HUES64 (cell line): ENCODE data around the gene NCK2.

Experiments
- H3K27ac ChIP-seq: 2 replicates; pipeline ENCODE4 v1.7.0; 2013; ENCODE audit warnings: low read depth, low read length, inconsistent platforms
- H3K27me3 ChIP-seq: 2 replicates; pipeline ENCODE4 v1.6.1; 2013; ENCODE audit warnings: mild to moderate bottlenecking, low read length; ENCODE audit not compliant: insufficient read depth
- H3K36me3 ChIP-seq: 2 replicates; pipeline ENCODE4 v1.6.1; 2013; ENCODE audit warnings: mild to moderate bottlenecking, low read length; ENCODE audit not compliant: insufficient read depth
- H3K4me1 ChIP-seq: 2 replicates; pipeline ENCODE4 v1.6.1; 2013; ENCODE audit warnings: mild to moderate bottlenecking, low read length, moderate library complexity; ENCODE audit not compliant: insufficient read depth
- H3K4me3 ChIP-seq: 2 replicates; pipeline ENCODE4 v1.5.1; 2013; ENCODE audit warnings: mild to moderate bottlenecking, low read length, moderate library complexity
- H3K9ac ChIP-seq: 2 replicates; pipeline ENCODE4 v1.6.1; 2013; ENCODE audit warnings: mild to moderate bottlenecking, low read depth, low read length
- H3K9me3 ChIP-seq: 2 replicates; pipeline ENCODE4 v1.6.1; 2013; ENCODE audit warnings: low read depth, low read length; ENCODE audit not compliant: insufficient read depth
- WGBS: fragments of 150-250, 120-280 bp; methylation state at CpG from one replicate; pipeline ENCODE4 v1.1.7; 2013; ENCODE audit warnings: missing lambda C conversion rate; 5-methylcytosine and 5-hydroxymethylcytosine counted together

Gene NCK2

GRCh38 chr2:105721991-105722511 is 22.7 kb upstream of the NCK2 start:
- Histone ChIP-seq H3K36me3 (no peaks in the 10 kb centered on the region), H3K4me3 (no peak overlapping the region), H3K9me3 (0 out of 2 replicates have a peak, but pooled peaks cover under 1% of the 10 kb centered on the region), H3K4me1 (no peaks in the 10 kb centered on the region), H3K27ac (no peak overlapping the region), H3K9ac (no peak overlapping the region), H3K27me3 (no peaks in the 10 kb centered on the region)
- 86% methylated on average over 8 of the region's 8 CpGs for WGBS

- H3K4me3 ChIP-seq, result no peak overlapping the region
These were observed 21.9 kb upstream of the NCK2 start for GRCh38 chr2:105722726-105723297.

GRCh38 chr2:105723431-105723830 is 21.3 kb upstream of the NCK2 start:
- WGBS, result 77% methylated on average over 3 of the region's 3 CpGs
- H3K27ac ChIP-seq, result no peak overlapping the region
- H3K4me1 ChIP-seq, result no peaks in the 10 kb centered on the region
- H3K27me3 ChIP-seq, result no peaks in the 10 kb centered on the region
- no peak overlapping the region for H3K9ac ChIP-seq
- no peaks in the 10 kb centered on the region for H3K36me3 ChIP-seq
- H3K4me3 ChIP-seq, result no peak overlapping the region
- peaks cover 8% of the 10 kb centered on the region; the same call in 1 of the 2 replicates for H3K9me3 ChIP-seq

More at GRCh38 chr2:105722726-105723297, 21.9 kb upstream of the NCK2 start:
- Histone ChIP-seq H3K27ac (no peak overlapping the region), H3K36me3 (no peaks in the 10 kb centered on the region), H3K4me1 (no peaks in the 10 kb centered on the region), H3K27me3 (no peaks in the 10 kb centered on the region), H3K9ac (no peak overlapping the region), H3K9me3 (peaks cover 8% of the 10 kb centered on the region; the same call in 1 of the 2 replicates)
- WGBS, result 92% methylated on average over 11 of the region's 11 CpGs

- H3K9ac ChIP-seq, result no peak overlapping the region
- peaks cover 8% of the 10 kb centered on the region; the same call in 1 of the 2 replicates for H3K9me3 ChIP-seq
- no peak overlapping the region for H3K27ac ChIP-seq
- H3K36me3 ChIP-seq, result no peaks in the 10 kb centered on the region
- 75% methylated on average over 5 of the region's 5 CpGs for WGBS
- no peaks in the 10 kb centered on the region for H3K4me1 ChIP-seq
- no peaks in the 10 kb centered on the region for H3K27me3 ChIP-seq
- no peak overlapping the region for H3K4me3 ChIP-seq
These were observed 19.3 kb upstream of the NCK2 start for GRCh38 chr2:105725388-105725787.

GRCh38 chr2:105730170-105730569 is 14.5 kb upstream of the NCK2 start:
- H3K27me3 ChIP-seq, result no peaks in the 10 kb centered on the region
- H3K36me3 ChIP-seq, result no peaks in the 10 kb centered on the region
- 90% methylated on average over 1 of the region's 1 CpG for WGBS
- H3K9ac ChIP-seq, result no peak overlapping the region
- H3K4me1 ChIP-seq, result no peaks in the 10 kb centered on the region
- peaks cover 8% of the 10 kb centered on the region; the same call in 1 of the 2 replicates for H3K9me3 ChIP-seq
- no peak overlapping the region for H3K27ac ChIP-seq
- no peak overlapping the region for H3K4me3 ChIP-seq

GRCh38 chr2:105731511-105731910 is 13.2 kb upstream of the NCK2 start:
- Histone ChIP-seq H3K4me1 (no peaks in the 10 kb centered on the region), H3K9me3 (peaks cover 8% of the 10 kb centered on the region; the same call in 1 of the 2 replicates), H3K36me3 (no peaks in the 10 kb centered on the region), H3K9ac (no peak overlapping the region), H3K27ac (no peak overlapping the region), H3K4me3 (no peak overlapping the region), H3K27me3 (no peaks in the 10 kb centered on the region)
- WGBS, result 95% methylated on average over 4 of the region's 4 CpGs

- Histone ChIP-seq H3K4me3 (no peak overlapping the region), H3K27me3 (no peaks in the 10 kb centered on the region), H3K9me3 (peaks cover 7% of the 10 kb centered on the region; the same call in 1 of the 2 replicates), H3K27ac (no peak overlapping the region), H3K4me1 (no peaks in the 10 kb centered on the region), H3K36me3 (no peaks in the 10 kb centered on the region), H3K9ac (no peak overlapping the region)
- WGBS, result 94% methylated on average over 7 of the region's 7 CpGs
These were observed 12.6 kb upstream of the NCK2 start for GRCh38 chr2:105732101-105732500.

- Histone ChIP-seq H3K9me3 (no peaks in the 10 kb centered on the region), H3K9ac (no peak overlapping the region), H3K4me1 (no peaks in the 10 kb centered on the region), H3K36me3 (no peaks in the 10 kb centered on the region), H3K27me3 (no peaks in the 10 kb centered on the region), H3K4me3 (no peak overlapping the region), H3K27ac (no peak overlapping the region)
- 78% methylated on average over 6 of the region's 6 CpGs for WGBS
These were observed 11.6 kb upstream of the NCK2 start for GRCh38 chr2:105732955-105733607.

GRCh38 chr2:105733875-105734274 is 10.8 kb upstream of the NCK2 start:
- no peak overlapping the region for H3K27ac ChIP-seq
- no peak overlapping the region for H3K4me3 ChIP-seq
- H3K9ac ChIP-seq, result no peak overlapping the region
- H3K27me3 ChIP-seq, result no peaks in the 10 kb centered on the region
- WGBS, result 86% methylated on average over 5 of the region's 5 CpGs
- no peaks in the 10 kb centered on the region for H3K4me1 ChIP-seq
- no peaks in the 10 kb centered on the region for H3K9me3 ChIP-seq
- H3K36me3 ChIP-seq, result no peaks in the 10 kb centered on the region

- Histone ChIP-seq H3K9me3 (no peaks in the 10 kb centered on the region), H3K36me3 (no peaks in the 10 kb centered on the region), H3K4me1 (no peaks in the 10 kb centered on the region), H3K27ac (no peak overlapping the region), H3K4me3 (no peak overlapping the region), H3K27me3 (no peaks in the 10 kb centered on the region), H3K9ac (no peak overlapping the region)
- 88% methylated on average over 4 of the region's 4 CpGs for WGBS
These were observed 9.8 kb upstream of the NCK2 start for GRCh38 chr2:105734762-105735538.

GRCh38 chr2:105736145-105736544 is 8.6 kb upstream of the NCK2 start:
- no peak overlapping the region for H3K9ac ChIP-seq
- no peaks in the 10 kb centered on the region for H3K9me3 ChIP-seq
- 79% methylated on average over 6 of the region's 6 CpGs for WGBS
- no peak overlapping the region for H3K27ac ChIP-seq
- H3K27me3 ChIP-seq, result no peaks in the 10 kb centered on the region
- H3K36me3 ChIP-seq, result no peaks in the 10 kb centered on the region
- H3K4me1 ChIP-seq, result no peaks in the 10 kb centered on the region
- H3K4me3 ChIP-seq, result no peak overlapping the region
